Duodenal mucosa (tissue), 2 donors: ENCODE data around the gene CEP250.
A peak's percentile ranks its signal among the peaks of the same experiment; 100 is the strongest.
"Not testable (repeated sequence)": the region's sequence is repeated elsewhere in the genome, so short reads cannot be mapped to it uniquely, and the experiment has no call there.

ENCODE experiments used
- H3K27ac ChIP-seq: one replicate; pipeline ENCODE4 v1.7.0; 2013; ENCODE audit warnings: low read depth, low read length
- H3K27me3 ChIP-seq, 2 donors: one replicate each; pipeline ENCODE4 v1.7.0; 2013; ENCODE audit warnings: low read length in 2 of 2, control low read depth in 1 of 2; ENCODE audit not compliant: insufficient read depth in 2 of 2, control insufficient read depth in 1 of 2
- H3K36me3 ChIP-seq, 2 donors: one replicate each; pipeline ENCODE4 v1.7.0; 2013; ENCODE audit warnings: low read length in 2 of 2, control low read depth in 1 of 2; ENCODE audit not compliant: insufficient read depth in 2 of 2, control insufficient read depth in 1 of 2
- H3K4me1 ChIP-seq, 2 donors: one replicate each; pipeline ENCODE4 v1.7.0; 2013; ENCODE audit warnings: low read length in 2 of 2, control low read depth in 1 of 2; ENCODE audit not compliant: insufficient read depth in 2 of 2, control insufficient read depth in 1 of 2
- H3K4me3 ChIP-seq, 2 donors: one replicate each; pipeline ENCODE4 v1.7.0; 2013; ENCODE audit warnings: low read length in 2 of 2, low read depth in 1 of 2
- H3K9ac ChIP-seq, 2 donors: one replicate each; pipeline ENCODE4 v1.7.0; 2013; ENCODE audit warnings: low read length in 2 of 2, low read depth in 1 of 2
- H3K9me3 ChIP-seq, 2 donors: one replicate each; pipeline ENCODE4 v1.7.0; 2013; ENCODE audit warnings: low read length in 2 of 2, control low read depth in 1 of 2; ENCODE audit not compliant: control insufficient read depth in 1 of 2

The CEP250 gene

DNA sequence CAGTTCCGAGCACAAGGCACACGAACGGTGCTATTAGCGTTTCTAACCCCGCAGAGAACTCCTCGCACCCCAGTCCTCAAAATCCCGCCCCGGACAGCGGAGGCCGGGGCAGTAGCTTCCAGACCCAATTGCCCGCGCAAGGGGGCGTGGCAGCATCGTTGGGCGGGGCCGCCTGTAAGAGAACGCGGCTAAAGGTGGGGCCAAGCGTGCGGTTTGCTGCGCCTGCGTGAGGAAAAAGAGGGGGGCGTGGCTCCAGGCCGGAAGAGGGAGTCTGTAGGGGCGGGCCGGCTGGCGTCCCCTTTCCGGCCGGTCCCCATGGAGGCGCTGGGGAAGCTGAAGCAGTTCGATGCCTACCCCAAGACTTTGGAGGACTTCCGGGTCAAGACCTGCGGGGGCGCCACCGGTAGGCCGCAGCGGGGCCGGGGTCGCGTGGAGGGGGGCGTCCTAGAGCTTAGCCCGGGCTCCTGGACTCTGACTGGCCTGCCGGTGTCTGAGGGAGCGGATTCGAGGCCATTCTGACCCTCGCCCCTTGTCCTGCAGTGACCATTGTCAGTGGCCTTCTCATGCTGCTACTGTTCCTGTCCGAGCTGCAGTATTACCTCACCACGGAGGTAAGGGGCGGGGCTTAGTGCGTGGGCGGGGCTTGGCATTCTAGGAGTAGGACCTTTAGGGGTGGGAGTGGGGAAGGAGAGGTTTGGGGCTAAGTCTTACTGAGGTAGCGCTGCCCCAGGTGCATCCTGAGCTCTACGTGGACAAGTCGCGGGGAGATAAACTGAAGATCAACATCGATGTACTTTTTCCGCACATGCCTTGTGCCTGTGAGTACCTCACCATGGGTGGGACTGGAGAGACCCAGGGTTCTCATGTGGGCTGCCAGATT, 86.6 kb downstream of the CEP250 start, which contains the start of gene ERGIC3:
TSS of gene ERGIC3 (plus strand) at position 296 of the 880 bp plus-strand sequence. CDS start at position 316, 20 bp downstream.
- peak within 1 kb of the TSS; percentile 70 for H3K27ac ChIP-seq
- H3K9ac ChIP-seq: peak within 1 kb of the TSS; percentile 68 to 79
- peaks cover 10 to 15% of the 10 kb centered on the region in 2 donors for H3K4me1 ChIP-seq
- H3K4me3 ChIP-seq: peak within 1 kb of the TSS; percentile 84 to 91
- H3K36me3 ChIP-seq: peaks cover 5 to 10% of the 10 kb centered on the region in 2 donors
- no peaks in the 10 kb centered on the region for H3K27me3 ChIP-seq
- H3K9me3 ChIP-seq: no peaks in the 10 kb centered on the region

DNA sequence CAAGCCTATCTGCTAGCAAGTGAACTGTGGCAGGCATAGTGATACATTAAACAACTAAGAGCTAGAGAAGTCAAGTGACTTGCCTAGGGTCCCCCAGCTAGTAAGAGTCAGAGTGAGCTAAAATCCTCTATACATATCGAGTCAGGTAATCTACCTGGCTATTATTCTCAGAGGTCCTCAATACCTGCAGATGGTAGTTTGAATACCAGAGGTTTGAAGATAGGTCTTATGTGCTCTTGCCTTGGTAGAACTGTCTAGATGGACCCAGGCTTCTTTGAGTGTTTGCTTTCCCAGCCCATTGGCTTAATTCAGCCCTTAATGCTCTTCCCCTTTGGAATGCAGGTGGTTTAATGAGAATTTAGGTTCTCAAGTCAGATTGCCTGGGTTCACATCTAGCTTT, 87.6 kb downstream of the CEP250 start:
- no peaks in the 10 kb centered on the region for H3K9me3 ChIP-seq
- H3K4me3 ChIP-seq: peak overlapping the region in 1 of 2 donors; percentile 84

GRCh38 chr20:35544436-35544835, 89.0 kb downstream of the CEP250 start:
- no peak overlapping the region for H3K27ac ChIP-seq
- H3K9me3 ChIP-seq: no peaks in the 10 kb centered on the region
- peaks cover 10 to 15% of the 10 kb centered on the region in 2 donors for H3K4me1 ChIP-seq
- H3K27me3 ChIP-seq: no peaks in the 10 kb centered on the region
- H3K9ac ChIP-seq: no peak overlapping the region
- H3K36me3 ChIP-seq: peaks cover 23 to 32% of the 10 kb centered on the region in 2 donors
- no peak overlapping the region for H3K4me3 ChIP-seq

More for the DNA sequence above, 87.6 kb downstream of the CEP250 start:
- Histone ChIP-seq H3K27me3 (no peaks in the 10 kb centered on the region), H3K4me1 (peaks cover 10 to 15% of the 10 kb centered on the region in 2 donors), H3K36me3 (peaks cover 12 to 18% of the 10 kb centered on the region in 2 donors), H3K9ac (no peak overlapping the region), H3K27ac (no peak overlapping the region)

- not testable (repeated sequence) for H3K9ac ChIP-seq
- peaks cover 26 to 35% of the 10 kb centered on the region in 2 donors for H3K36me3 ChIP-seq
These were observed 89.5 kb downstream of the CEP250 start for GRCh38 chr20:35544941-35545340.

DNA sequence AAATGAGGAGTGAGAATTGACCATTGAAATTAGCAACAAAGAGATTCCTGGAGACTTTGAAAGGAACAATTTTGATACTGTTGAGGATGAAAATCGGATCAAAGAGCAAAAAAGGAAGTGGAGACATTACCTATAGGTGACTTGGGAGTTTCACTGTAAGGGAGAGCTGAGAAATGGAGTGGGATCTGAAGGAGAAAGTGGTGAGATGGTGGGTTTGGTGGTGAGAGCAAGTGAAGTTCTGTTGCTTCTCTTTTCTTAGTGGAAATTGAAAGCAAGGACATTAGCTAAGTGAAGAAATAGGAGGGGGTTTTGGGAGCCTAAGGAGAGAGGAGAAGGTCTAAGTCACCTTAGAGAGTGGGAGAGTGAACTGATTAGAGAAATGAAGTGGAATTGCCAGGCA, 90.7 kb downstream of the CEP250 start:
- no peak overlapping the region for H3K9ac ChIP-seq
- H3K36me3 ChIP-seq: peaks cover 29 to 43% of the 10 kb centered on the region in 2 donors
- H3K27me3 ChIP-seq: no peaks in the 10 kb centered on the region
- H3K4me1 ChIP-seq: peaks cover 10 to 14% of the 10 kb centered on the region in 2 donors
- no peak overlapping the region for H3K27ac ChIP-seq
- no peak overlapping the region for H3K4me3 ChIP-seq
- H3K9me3 ChIP-seq: no peaks in the 10 kb centered on the region

More at GRCh38 chr20:35544941-35545340, 89.5 kb downstream of the CEP250 start:
- peaks cover 10 to 15% of the 10 kb centered on the region in 2 donors for H3K4me1 ChIP-seq
- not testable (repeated sequence) for H3K9me3 ChIP-seq, H3K4me3 ChIP-seq, H3K27me3 ChIP-seq, H3K27ac ChIP-seq

DNA sequence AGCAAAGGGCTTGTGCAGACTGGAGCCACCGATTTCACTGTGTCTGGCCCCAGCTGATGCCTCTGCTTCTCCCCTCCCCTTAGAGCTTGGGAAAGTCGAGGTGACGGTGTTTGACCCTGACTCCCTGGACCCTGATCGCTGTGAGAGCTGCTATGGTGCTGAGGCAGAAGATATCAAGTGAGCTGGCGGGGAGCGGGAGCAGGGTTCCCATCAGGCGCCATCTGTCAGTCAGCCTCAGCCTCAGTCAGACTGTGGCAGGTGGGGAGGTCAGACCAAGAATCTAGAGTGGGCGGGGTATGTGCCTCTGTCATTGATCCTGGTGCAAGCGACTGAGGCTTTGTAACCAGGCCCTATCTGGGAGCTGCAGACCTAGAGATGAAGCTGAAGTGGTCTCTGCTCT, 91.9 kb downstream of the CEP250 start:
- H3K4me3 ChIP-seq: no peak overlapping the region
- peaks cover 6 to 9% of the 10 kb centered on the region in 2 donors for H3K4me1 ChIP-seq
- no peak overlapping the region for H3K9ac ChIP-seq
- no peak overlapping the region for H3K27ac ChIP-seq
- H3K36me3 ChIP-seq: peaks cover 30 to 55% of the 10 kb centered on the region in 2 donors
- H3K27me3 ChIP-seq: no peaks in the 10 kb centered on the region
- no peaks in the 10 kb centered on the region for H3K9me3 ChIP-seq

DNA sequence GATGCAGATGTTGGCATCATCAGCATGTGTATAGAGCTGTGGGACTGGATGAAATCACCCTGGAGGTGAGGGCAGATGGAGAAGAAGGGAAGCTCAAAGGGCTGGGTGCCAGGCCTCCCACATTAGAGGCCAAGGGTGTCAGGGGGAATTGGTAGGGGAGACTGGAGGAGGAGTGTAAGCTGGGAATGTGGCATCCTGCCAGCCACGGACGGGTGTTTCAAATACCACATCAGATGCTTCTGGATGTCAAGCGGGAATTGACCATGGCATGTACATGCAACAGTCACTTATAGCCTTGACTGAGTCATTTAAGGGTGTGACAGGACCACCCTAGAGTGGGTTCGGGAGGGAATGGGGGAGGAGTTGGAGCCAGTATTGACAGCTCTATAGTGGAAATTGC, 96.1 kb downstream of the CEP250 start:
- Histone ChIP-seq H3K27ac (no peak overlapping the region), H3K27me3 (no peaks in the 10 kb centered on the region), H3K36me3 (peaks cover 43 to 82% of the 10 kb centered on the region in 2 donors), H3K4me1 (no peaks in the 10 kb centered on the region), H3K9me3 (no peaks in the 10 kb centered on the region), H3K9ac (no peak overlapping the region), H3K4me3 (no peak overlapping the region)

GRCh38 chr20:35552914-35553313, 97.5 kb downstream of the CEP250 start:
- Histone ChIP-seq H3K27ac (no peak overlapping the region), H3K4me3 (no peak overlapping the region), H3K9ac (no peak overlapping the region), H3K27me3 (no peaks in the 10 kb centered on the region), H3K9me3 (no peaks in the 10 kb centered on the region), H3K4me1 (no peaks in the 10 kb centered on the region), H3K36me3 (peaks cover 36 to 88% of the 10 kb centered on the region in 2 donors)

DNA sequence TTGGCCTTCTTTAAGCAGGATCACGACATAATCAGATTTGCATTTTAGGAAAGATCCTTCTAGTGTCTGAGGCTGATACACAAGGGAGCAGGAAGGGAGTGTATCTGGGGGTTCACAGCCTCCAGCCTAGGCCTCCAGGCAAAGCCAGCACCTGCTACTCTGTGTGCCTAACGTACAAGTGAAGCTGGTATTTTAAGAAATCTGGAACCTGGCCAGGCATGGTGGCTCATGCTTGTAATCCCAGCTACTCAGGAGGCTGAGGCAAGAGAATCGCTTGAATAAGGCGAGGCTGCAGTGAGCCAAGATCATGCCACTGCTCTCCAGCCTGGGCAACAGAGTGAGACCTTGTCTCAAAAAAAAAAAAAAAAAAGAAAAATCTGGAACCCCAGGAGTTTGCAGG, 100.1 kb downstream of the CEP250 start:
- H3K27ac ChIP-seq, H3K27me3 ChIP-seq, H3K4me3 ChIP-seq, H3K9me3 ChIP-seq, H3K9ac ChIP-seq: not testable (repeated sequence)
- peaks cover 19 to 69% of the 10 kb centered on the region in 2 donors for H3K36me3 ChIP-seq
- H3K4me1 ChIP-seq: peaks cover 8 to 15% of the 10 kb centered on the region in 2 donors

GRCh38 chr20:35555951-35556645, 100.7 kb downstream of the CEP250 start:
- no peaks in the 10 kb centered on the region for H3K9me3 ChIP-seq
- peaks cover 8 to 16% of the 10 kb centered on the region in 2 donors for H3K4me1 ChIP-seq
- H3K27ac ChIP-seq: no peak overlapping the region
- H3K36me3 ChIP-seq: peaks cover 19 to 64% of the 10 kb centered on the region in 2 donors
- no peak overlapping the region for H3K9ac ChIP-seq
- no peak overlapping the region for H3K4me3 ChIP-seq
- H3K27me3 ChIP-seq: no peaks in the 10 kb centered on the region
